Islet of Langerhans (tissue), 1 donor: ENCODE results near the gene FAM177B.
A peak's percentile ranks its signal among the peaks of the same experiment; 100 is the strongest.

Experiments
- FAIRE-seq: peaks from one replicate; lab custom pipeline; 2011; peaks lifted over from hg19 to GRCh38; lab: Jason Lieb, UNC

Gene FAM177B

GRCh38 chr1:222736972-222737371 lies at the start of gene FAM177B:
FAM177B (plus strand) TSS chr1:222737202; CDS start chr1:222746546, 9,344 bp downstream.
- peak; percentile 93 for FAIRE-seq

- no peak for FAIRE-seq
Measured at GRCh38 chr1:222691016-222691415, 46.0 kb upstream of the FAM177B start.

GRCh38 chr1:222694927-222695326 lies 42.1 kb upstream of the FAM177B start:
- FAIRE-seq: no peak

GRCh38 chr1:222696741-222697140 lies 40.3 kb upstream of the FAM177B start:
- no peak for FAIRE-seq

GRCh38 chr1:222697203-222697602 lies 39.8 kb upstream of the FAM177B start:
- FAIRE-seq: no peak

GRCh38 chr1:222697826-222698225 lies 39.2 kb upstream of the FAM177B start:
- FAIRE-seq: no peak

- FAIRE-seq: no peak
Measured at GRCh38 chr1:222702210-222702609, 34.8 kb upstream of the FAM177B start.

GRCh38 chr1:222704260-222704659 lies 32.7 kb upstream of the FAM177B start:
- no peak for FAIRE-seq

- FAIRE-seq: no peak
Measured at GRCh38 chr1:222706815-222707214, 30.2 kb upstream of the FAM177B start.

GRCh38 chr1:222709700-222710153 lies 27.3 kb upstream of the FAM177B start:
- FAIRE-seq: no peak

- no peak for FAIRE-seq
Measured at GRCh38 chr1:222711319-222712252, 25.4 kb upstream of the FAM177B start.

- FAIRE-seq: no peak
Measured at GRCh38 chr1:222712253-222713090, 24.5 kb upstream of the FAM177B start, which contains the start of the genes AIDA and BROX. AIDA (minus strand) TSS chr1:222712491; CDS start chr1:222712317, 174 bp downstream. BROX (plus strand) TSS chr1:222712564; CDS start chr1:222715700, 3,136 bp downstream.

GRCh38 chr1:222713091-222713961 lies 23.7 kb upstream of the FAM177B start:
- FAIRE-seq: no peak

GRCh38 chr1:222716393-222716792 lies 20.6 kb upstream of the FAM177B start:
- no peak for FAIRE-seq

- FAIRE-seq: no peak
Measured at GRCh38 chr1:222728746-222729145, 8.3 kb upstream of the FAM177B start.

- FAIRE-seq: no peak
Measured at GRCh38 chr1:222730866-222731265, 6.1 kb upstream of the FAM177B start.

- no peak for FAIRE-seq
Measured at GRCh38 chr1:222732216-222733159, 4.5 kb upstream of the FAM177B start.

GRCh38 chr1:222734740-222735139 lies 2.3 kb upstream of the FAM177B start:
- peak; percentile 51 for FAIRE-seq

- no peak for FAIRE-seq
Measured at GRCh38 chr1:222736470-222736869, 532 bp upstream of the FAM177B start.

- no peak for FAIRE-seq
Measured at GRCh38 chr1:222739465-222739864, 2.5 kb downstream of the FAM177B start.

GRCh38 chr1:222739929-222740328 lies 2.9 kb downstream of the FAM177B start:
- no peak for FAIRE-seq
